GM10266 (cell line): Measurements from ENCODE around the gene KNCN.

Experiments
- DNase-seq: peaks from one replicate; pipeline ENCODE4 v3.0.0; 2012; ENCODE audit errors: extremely low spot score
- CTCF ChIP-seq: IDR thresholded peaks from 2 replicates; pipeline ENCODE4 v1.5.1; 2012; ENCODE audit warnings: mild to moderate bottlenecking, low read depth; ENCODE audit not compliant: control insufficient read depth, insufficient read depth; ENCODE audit errors: missing control alignments

Gene KNCN

GRCh38 chr1:46558141-46558963, 6.9 kb upstream of the KNCN start:
- no peak for TF ChIP-seq CTCF
- no peak for DNase-seq

- TF ChIP-seq CTCF, result no peak
- DNase-seq, result no peak
Measured at GRCh38 chr1:46557403-46557802, 6.0 kb upstream of the KNCN start.

GRCh38 chr1:46556822-46557221, 5.4 kb upstream of the KNCN start:
- TF ChIP-seq CTCF, result no peak
- DNase-seq, result no peak

GRCh38 chr1:46555826-46556619, 4.6 kb upstream of the KNCN start:
- no peak for TF ChIP-seq CTCF
- DNase-seq, result no peak

- DNase-seq, result no peak
- TF ChIP-seq CTCF, result no peak
Measured at GRCh38 chr1:46554597-46555381, 3.3 kb upstream of the KNCN start.

GRCh38 chr1:46554236-46554596, 2.8 kb upstream of the KNCN start:
- DNase-seq, result no peak
- no peak for TF ChIP-seq CTCF

GRCh38 chr1:46553506-46553905, 2.1 kb upstream of the KNCN start:
- DNase-seq, result no peak
- no peak for TF ChIP-seq CTCF
